B cell (primary cell): ENCODE data around the gene PHLDB1.

Experiments used
- CTCF ChIP-seq: fragments of 200-600 bp; IDR thresholded peaks from one replicate; pipeline ENCODE4 v1.8.0; 2022; ENCODE audit warnings: antibody characterized with exemption, mild to moderate bottlenecking
- EZH2 ChIP-seq: IDR thresholded peaks from 2 replicates; pipeline ENCODE4 v1.6.1; 2012; ENCODE audit warnings: borderline replicate concordance, low read depth, mild to moderate bottlenecking, moderate library complexity, low read length; ENCODE audit not compliant: insufficient read depth, poor library complexity, severe bottlenecking

- TF ChIP-seq CTCF (no peak), EZH2 (no peak)
Measured at GRCh38 chr11:118560806-118561205, 46.6 kb upstream of the PHLDB1 start.
